Peyer's patch (tissue), 4 donors: ENCODE data around the gene TMC7. TPM values are rescaled to one million over a fixed set of nuclear protein-coding genes. Genes with fewer than 3 reads are reported as not detected.
A peak's percentile ranks its signal among the peaks of the same experiment; 100 is the strongest.

Experiments used
- DNase-seq, 3 donors: peaks; one replicate each; pipeline ENCODE4 v3.0.0-alpha.2; 2017 to 2019
- H3K27ac ChIP-seq, 4 donors: fragments of 200-600 bp; sonication (generic); one replicate each; pipeline ENCODE4 v1.5.1; 2016 to 2019
- H3K27me3 ChIP-seq, 2 donors: fragments of 200-600 bp; sonication (generic); one replicate each; pipeline ENCODE4 v1.5.1; 2019
- H3K36me3 ChIP-seq, 3 donors: fragments of 200-600 bp; sonication (generic); one replicate each; pipeline ENCODE4 v1.5.1; 2016 to 2019
- H3K4me1 ChIP-seq, 4 donors: fragments of 200-600 bp; sonication (generic); one replicate each; pipeline ENCODE4 v1.5.1; 2016 to 2019
- H3K4me3 ChIP-seq, 4 donors: fragments of 200-600 bp; sonication (generic); 1 replicate in 3 of 4; 2 replicates in 1 of 4; pipeline ENCODE4 v1.5.1; 2016 to 2019; ENCODE audit warnings: mild to moderate bottlenecking in 1 of 4
- H3K9me3 ChIP-seq, 4 donors: fragments of 200-600 bp; sonication (generic); one replicate each; pipeline ENCODE4 v1.5.1; 2016 to 2019; ENCODE audit warnings: mild to moderate bottlenecking in 1 of 4
- POLR2A ChIP-seq, 2 donors: fragments of 450-650 bp; IDR thresholded peaks; one replicate each; pipeline ENCODE4 v1.5.1; 2017; ENCODE audit warnings: antibody characterized with exemption in 2 of 2, mild to moderate bottlenecking in 2 of 2, moderate library complexity in 2 of 2
- total RNA-seq, 4 donors: library from RNA; depleted of rRNA; stranded (reverse); fragments of >200 nt; gene quantifications; one replicate each; pipeline ENCODE4 v1.1.0, GENCODE V29; 2016
- TF ChIP-seq, protein P1 (sequence below), 6 experiments: fragments of 450-650 bp in 4 of 6; fragments of 200-600 bp in 2 of 6; sonication (generic) in 1 of 6; IDR thresholded peaks; one replicate each; pipeline ENCODE4 v1.5.1; 2017 to 2019; ENCODE audit warnings: antibody characterized with exemption in 6 of 6, mild to moderate bottlenecking in 3 of 6, moderate library complexity in 1 of 6

The TMC7 gene
- total RNA-seq, 4 donors from 2014 or later = 2.5 to 7.0 (median 5.6) TPM

GRCh38 chr16:18966791-18967190 is 16.9 kb upstream of the TMC7 start:
- TF ChIP-seq, protein P1, sequence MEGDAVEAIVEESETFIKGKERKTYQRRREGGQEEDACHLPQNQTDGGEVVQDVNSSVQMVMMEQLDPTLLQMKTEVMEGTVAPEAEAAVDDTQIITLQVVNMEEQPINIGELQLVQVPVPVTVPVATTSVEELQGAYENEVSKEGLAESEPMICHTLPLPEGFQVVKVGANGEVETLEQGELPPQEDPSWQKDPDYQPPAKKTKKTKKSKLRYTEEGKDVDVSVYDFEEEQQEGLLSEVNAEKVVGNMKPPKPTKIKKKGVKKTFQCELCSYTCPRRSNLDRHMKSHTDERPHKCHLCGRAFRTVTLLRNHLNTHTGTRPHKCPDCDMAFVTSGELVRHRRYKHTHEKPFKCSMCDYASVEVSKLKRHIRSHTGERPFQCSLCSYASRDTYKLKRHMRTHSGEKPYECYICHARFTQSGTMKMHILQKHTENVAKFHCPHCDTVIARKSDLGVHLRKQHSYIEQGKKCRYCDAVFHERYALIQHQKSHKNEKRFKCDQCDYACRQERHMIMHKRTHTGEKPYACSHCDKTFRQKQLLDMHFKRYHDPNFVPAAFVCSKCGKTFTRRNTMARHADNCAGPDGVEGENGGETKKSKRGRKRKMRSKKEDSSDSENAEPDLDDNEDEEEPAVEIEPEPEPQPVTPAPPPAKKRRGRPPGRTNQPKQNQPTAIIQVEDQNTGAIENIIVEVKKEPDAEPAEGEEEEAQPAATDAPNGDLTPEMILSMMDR (IDR thresholded peaks at IDR 0.05) = no peak
- TF ChIP-seq POLR2A (IDR thresholded peaks at IDR 0.05) = no peak
- H3K4me3 ChIP-seq = no peak overlapping the region
- no peak for DNase-seq
- H3K4me1 ChIP-seq = no peaks in the 10 kb centered on the region
- no peaks in the 10 kb centered on the region for H3K36me3 ChIP-seq
- H3K27ac ChIP-seq = no peak overlapping the region
- no peaks in the 10 kb centered on the region for H3K9me3 ChIP-seq
- H3K27me3 ChIP-seq = no peaks in the 10 kb centered on the region

- no peaks in the 10 kb centered on the region for H3K36me3 ChIP-seq
- H3K27ac ChIP-seq = no peak overlapping the region
- peak overlapping the region in 3 of 4 donors; percentile 20 to 45 (median 37) for H3K4me3 ChIP-seq
- TF ChIP-seq, protein P1 (IDR thresholded peaks at IDR 0.05) = peak; percentile 64 to 92 (median 85)
- TF ChIP-seq POLR2A (IDR thresholded peaks at IDR 0.05) = no peak
- H3K27me3 ChIP-seq = no peaks in the 10 kb centered on the region
- H3K9me3 ChIP-seq = no peaks in the 10 kb centered on the region
- H3K4me1 ChIP-seq = no peaks in the 10 kb centered on the region
- peak; percentile 77 to 93 (median 88) for DNase-seq
Measured at GRCh38 chr16:18969050-18969854, 14.5 kb upstream of the TMC7 start.

DNA sequence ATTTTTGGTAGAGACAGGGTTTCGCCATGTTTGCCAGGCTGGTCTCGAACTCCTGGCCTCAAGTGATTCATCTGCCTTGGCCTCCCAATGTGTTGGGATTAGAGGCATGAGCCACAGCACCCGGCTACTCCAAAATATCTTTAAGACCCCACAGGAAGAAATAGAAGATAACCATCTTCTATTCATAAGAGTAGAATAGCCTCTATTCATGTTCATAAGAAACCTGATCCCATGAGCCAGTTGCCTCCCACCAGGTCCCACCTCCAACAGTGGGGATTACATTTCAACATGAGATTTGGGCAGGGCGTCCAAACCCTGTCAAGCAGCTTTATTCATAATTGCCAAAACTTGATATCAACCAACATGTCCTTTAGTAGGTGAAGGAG is 13.9 kb upstream of the TMC7 start:
- Histone ChIP-seq H3K27me3 (no peaks in the 10 kb centered on the region), H3K9me3 (no peaks in the 10 kb centered on the region), H3K4me3 (no peak overlapping the region), H3K4me1 (no peaks in the 10 kb centered on the region), H3K36me3 (no peaks in the 10 kb centered on the region), H3K27ac (no peak overlapping the region)
- TF ChIP-seq, protein P1 (IDR thresholded peaks at IDR 0.05) = no peak
- DNase-seq = no peak

GRCh38 chr16:18975109-18975508 is 8.6 kb upstream of the TMC7 start:
- Histone ChIP-seq H3K27me3 (no peaks in the 10 kb centered on the region), H3K9me3 (no peaks in the 10 kb centered on the region), H3K36me3 (no peaks in the 10 kb centered on the region), H3K4me1 (no peaks in the 10 kb centered on the region), H3K4me3 (no peak overlapping the region), H3K27ac (no peak overlapping the region)
- DNase-seq = no peak
- TF ChIP-seq, protein P1 (IDR thresholded peaks at IDR 0.05) = no peak
- no peak for TF ChIP-seq POLR2A (IDR thresholded peaks at IDR 0.05)

DNA sequence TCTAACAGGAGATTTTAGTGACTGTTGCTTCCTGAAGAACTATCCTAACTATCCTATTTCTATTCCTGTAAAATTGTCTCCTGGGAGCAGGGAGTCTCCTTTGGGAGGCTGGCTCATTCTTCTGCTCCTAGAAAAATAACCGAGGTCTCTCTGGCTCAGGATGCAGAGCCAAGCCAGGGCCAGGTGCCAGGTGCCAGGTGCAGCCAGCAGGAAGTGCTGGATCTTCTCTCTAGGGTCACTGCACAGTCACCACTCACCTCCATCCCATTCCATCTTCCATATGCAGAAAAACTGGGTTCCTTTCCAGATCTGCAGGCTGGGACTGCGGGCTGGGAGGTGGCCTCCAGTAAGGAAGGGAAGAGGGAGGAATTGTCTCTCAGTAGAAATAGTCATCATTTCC is 3.8 kb upstream of the TMC7 start:
- no peak overlapping the region for H3K27ac ChIP-seq
- H3K4me1 ChIP-seq = peaks cover 0 to 4% (median 0%) of the 10 kb centered on the region in 4 donors
- H3K36me3 ChIP-seq = no peaks in the 10 kb centered on the region
- H3K4me3 ChIP-seq = no peak overlapping the region
- no peak for DNase-seq
- H3K9me3 ChIP-seq = no peaks in the 10 kb centered on the region
- no peak for TF ChIP-seq POLR2A (IDR thresholded peaks at IDR 0.05)
- TF ChIP-seq, protein P1 (IDR thresholded peaks at IDR 0.05) = no peak
- H3K27me3 ChIP-seq = no peaks in the 10 kb centered on the region
